Heart left ventricle (tissue), 16 donors: ENCODE data around the gene ST8SIA5. TPM values are rescaled to one million over a fixed set of nuclear protein-coding genes. Genes with fewer than 3 reads are reported as not detected.

ENCODE experiments used
- ATAC-seq, 4 donors: fragments of 200-7000 bp; cut with Tn5 transposase; one replicate each; pipeline ENCODE4 v1.9.1; 2020 to 2022; ENCODE audit warnings: moderate library complexity in 4 of 4, mild to moderate bottlenecking in 3 of 4, moderate number of reproducible peaks in 1 of 4
- DNase-seq, 5 donors: peaks; one replicate each; pipeline ENCODE4 v3.0.0-alpha.2; 2020
- H3K27ac ChIP-seq, 12 donors: fragments of 200-600 bp; sonication (generic) in 4 of 12; one replicate each; pipeline versions ENCODE4 v1.5.0 to v1.8.0; 2016 to 2022; ENCODE audit warnings: mild to moderate bottlenecking in 2 of 12
- H3K27me3 ChIP-seq, 9 donors: fragments of 200-600 bp; sonication (generic) in 2 of 9; one replicate each; pipeline versions ENCODE4 v1.5.1 to v1.8.0; 2016 to 2022; ENCODE audit warnings: mild to moderate bottlenecking in 3 of 9
- H3K36me3 ChIP-seq, 9 donors: fragments of 200-600 bp; sonication (generic) in 2 of 9; one replicate each; pipeline versions ENCODE4 v1.5.0 to v1.8.0; 2018 to 2022; ENCODE audit warnings: mild to moderate bottlenecking in 2 of 9
- H3K4me1 ChIP-seq, 12 donors: fragments of 200-600 bp; sonication (generic) in 4 of 12; one replicate each; pipeline versions ENCODE4 v1.5.0 to v1.8.0; 2016 to 2022; ENCODE audit warnings: mild to moderate bottlenecking in 3 of 12
- H3K4me3 ChIP-seq, 12 donors: fragments of 200-600 bp; sonication (generic) in 4 of 12; one replicate each; pipeline versions ENCODE4 v1.5.0 to v1.8.0; 2017 to 2022; ENCODE audit warnings: mild to moderate bottlenecking in 9 of 12, moderate library complexity in 4 of 12
- H3K9me3 ChIP-seq, 12 donors: fragments of 200-600 bp; sonication (generic) in 4 of 12; one replicate each; pipeline versions ENCODE4 v1.5.0 to v1.8.0; 2016 to 2022; ENCODE audit warnings: mild to moderate bottlenecking in 1 of 12
- CTCF ChIP-seq, 12 donors: fragments of 200-600 bp; sonication (generic) in 4 of 12; IDR thresholded peaks; one replicate each; pipeline versions ENCODE4 v1.5.0 to v1.8.0; 2018 to 2022; ENCODE audit warnings: antibody characterized with exemption in 12 of 12, mild to moderate bottlenecking in 5 of 12
- POLR2A ChIP-seq, 2 donors: fragments of 450-650 bp; IDR thresholded peaks; one replicate each; pipeline ENCODE4 v1.6.1; 2017; ENCODE audit warnings: antibody characterized with exemption in 2 of 2, mild to moderate bottlenecking in 2 of 2, moderate library complexity in 2 of 2
- WGBS, 4 donors: extraction: QIAGEN DNeasy Blood & Tissue Kit in 2 of 4; methylation state at CpG; one replicate each; pipeline versions ENCODE4 v1.1.5 to v1.1.7; 2013 to 2018; 5-methylcytosine and 5-hydroxymethylcytosine counted together
- intact Hi-C, 10 donors: fragments of 100-400 bp; cut with DNase I; formaldehyde crosslinking; loops; one replicate each; pipeline versions ENCODE4 v1.11.1 to v1.14.2; 2022
- polyA plus RNA-seq, 2 donors: library from polyadenylated mRNA; stranded (reverse); fragments of 200-250 nt; gene quantifications; one replicate each; pipeline ENCODE4 v1.2.3, GENCODE V29; 2013
- total RNA-seq, 9 donors: library from RNA; depleted of rRNA in 2 of 9; stranded (reverse); fragments of >200 nt in 2 of 9; fragmentation: NEBNext Ultra II Directional in 3 of 9; extraction: Animal tissue kit (Norgen Biotek cat#: 25700) in 3 of 9; gene quantifications; one replicate each; pipeline versions ENCODE4 v1.1.0 to v1.2.4, GENCODE V29; 2016 to 2023
- donor health status: ischemic (EF 13 %, LVEDD 7.1; RV severe dilation, severe dysfunction).
- donor health status: healthy with polysubstance abuse.
- donor health status: DM: no; HTN: yes; CAD: no.
- donor health status: DM: no; HTN: no; CAD: no.
- donor health status: ischemic (EF 25% LVEDD 6.9; RV normal size, moderate dysfunction).
- donor health status: ischemic (EF 25% LVEDD 5.7; RV mildly dilated, moderate dysfunction).
- donor health status: healthy.
- donor health status: DM: yes; HTN: yes; CAD: no.
- donor health status: ischemic (EF 35%, LVEDD 5.7; RV mildly dilated, moderate dysfunction).
- donor health status: nonischemic (EF 11% LVEDD 7.7; RV severe dilation, severe dysfunction).
- donor health status: DM: yes; HTN: yes; CAD: no.
- donor health status: PGD.
- donor health status: ischemic (EF 29% LVEDD 5.4; RV normal size, mild dysfunction).
- donor health status: nonischemic (EF 23%, LVEDD 6.1; RV moderate dilation, normal function).

The ST8SIA5 gene
- total and polyA plus RNA-seq, 11 donors, result 3.8 to 24.4 (median 6.8) TPM

- Histone ChIP-seq H3K27me3 (no peaks in the 10 kb centered on the region), H3K4me1 (peaks cover 0 to 38% (median 13%) of the 10 kb centered on the region in 12 donors), H3K4me3 (no peak overlapping the region), H3K27ac (peak overlapping the region in 10 of 12 donors; percentile 55 to 91 (median 76)), H3K36me3 (no peaks in the 10 kb centered on the region), H3K9me3 (no peaks in the 10 kb centered on the region)
- intact Hi-C loops, result loop anchor here in 2 of 10 donors (5.0 kb wide), 1 partner anchor 46 kb away; the partner anchor contains the start of gene ST8SIA5 (in 2 of the 2)
- 7 to 18% (median 10%) methylated on average over 11 of the region's 11 CpGs for WGBS, 4 donors
- TF ChIP-seq CTCF (IDR thresholded peaks at IDR 0.05), result no peak
- no peak for TF ChIP-seq POLR2A (IDR thresholded peaks at IDR 0.05)
- ATAC-seq, result peak; percentile 75 to 88 (median 83)
- DNase-seq, result peak in 4 of 5 donors; percentile 57 to 71 (median 66)
These were observed 45.4 kb downstream of the ST8SIA5 start for GRCh38 chr18:46711444-46711863.

GRCh38 chr18:46706968-46707367 is 49.9 kb downstream of the ST8SIA5 start:
- WGBS, 4 donors, result 57 to 74% (median 69%) methylated on average over 3 of the region's 3 CpGs
- peaks cover 0 to 24% (median 8%) of the 10 kb centered on the region in 12 donors for H3K4me1 ChIP-seq
- H3K27me3 ChIP-seq, result no peaks in the 10 kb centered on the region
- H3K27ac ChIP-seq, result no peak overlapping the region
- intact Hi-C loops, result no loop called here
- H3K4me3 ChIP-seq, result no peak overlapping the region
- H3K36me3 ChIP-seq, result no peaks in the 10 kb centered on the region
- DNase-seq (no peak), ATAC-seq (no peak)
- no peak for TF ChIP-seq POLR2A (IDR thresholded peaks at IDR 0.05)
- H3K9me3 ChIP-seq, result no peaks in the 10 kb centered on the region

- Histone ChIP-seq H3K9me3 (no peaks in the 10 kb centered on the region), H3K36me3 (no peaks in the 10 kb centered on the region), H3K4me1 (peaks cover 0 to 9% (median under 1%) of the 10 kb centered on the region in 12 donors), H3K27me3 (no peaks in the 10 kb centered on the region), H3K27ac (no peak overlapping the region), H3K4me3 (no peak overlapping the region)
- 62 to 70% (median 66%) methylated on average over 3 to 5 of the region's 5 CpGs for WGBS, 4 donors
- DNase-seq (no peak), ATAC-seq (no peak)
- no peak for TF ChIP-seq POLR2A (IDR thresholded peaks at IDR 0.05)
- no peak for TF ChIP-seq CTCF (IDR thresholded peaks at IDR 0.05)
- intact Hi-C loops, result no loop called here
These were observed 51.3 kb downstream of the ST8SIA5 start for GRCh38 chr18:46705521-46705920.

GRCh38 chr18:46704816-46705215 is 52.0 kb downstream of the ST8SIA5 start:
- no peak for DNase-seq
- 89 to 94% (median 92%) methylated on average over 4 of the region's 4 CpGs for WGBS, 4 donors
- no peak for ATAC-seq
- Histone ChIP-seq H3K9me3 (no peaks in the 10 kb centered on the region), H3K4me3 (no peak overlapping the region), H3K27me3 (no peaks in the 10 kb centered on the region), H3K27ac (no peak overlapping the region), H3K36me3 (no peaks in the 10 kb centered on the region), H3K4me1 (peaks cover 0 to 8% (median 0%) of the 10 kb centered on the region in 12 donors)
- intact Hi-C loops, result no loop called here
- TF ChIP-seq CTCF (IDR thresholded peaks at IDR 0.05) (no peak), POLR2A (IDR thresholded peaks at IDR 0.05) (no peak)

GRCh38 chr18:46704189-46704588 is 52.7 kb downstream of the ST8SIA5 start:
- WGBS, 4 donors, result 64 to 74% (median 70%) methylated on average over 7 of the region's 7 CpGs
- TF ChIP-seq CTCF (IDR thresholded peaks at IDR 0.05), result no peak
- TF ChIP-seq POLR2A (IDR thresholded peaks at IDR 0.05), result no peak
- no peaks in the 10 kb centered on the region for H3K9me3 ChIP-seq
- ATAC-seq (no peak), DNase-seq (no peak)
- H3K4me1 ChIP-seq, result peaks cover 0 to 8% (median 0%) of the 10 kb centered on the region in 12 donors
- no peak overlapping the region for H3K4me3 ChIP-seq
- no peaks in the 10 kb centered on the region for H3K36me3 ChIP-seq
- H3K27me3 ChIP-seq, result no peaks in the 10 kb centered on the region
- H3K27ac ChIP-seq, result no peak overlapping the region
- intact Hi-C loops, result no loop called here
